ENCODE measurements around the gene CHIT1.

The CHIT1 gene

DNA sequence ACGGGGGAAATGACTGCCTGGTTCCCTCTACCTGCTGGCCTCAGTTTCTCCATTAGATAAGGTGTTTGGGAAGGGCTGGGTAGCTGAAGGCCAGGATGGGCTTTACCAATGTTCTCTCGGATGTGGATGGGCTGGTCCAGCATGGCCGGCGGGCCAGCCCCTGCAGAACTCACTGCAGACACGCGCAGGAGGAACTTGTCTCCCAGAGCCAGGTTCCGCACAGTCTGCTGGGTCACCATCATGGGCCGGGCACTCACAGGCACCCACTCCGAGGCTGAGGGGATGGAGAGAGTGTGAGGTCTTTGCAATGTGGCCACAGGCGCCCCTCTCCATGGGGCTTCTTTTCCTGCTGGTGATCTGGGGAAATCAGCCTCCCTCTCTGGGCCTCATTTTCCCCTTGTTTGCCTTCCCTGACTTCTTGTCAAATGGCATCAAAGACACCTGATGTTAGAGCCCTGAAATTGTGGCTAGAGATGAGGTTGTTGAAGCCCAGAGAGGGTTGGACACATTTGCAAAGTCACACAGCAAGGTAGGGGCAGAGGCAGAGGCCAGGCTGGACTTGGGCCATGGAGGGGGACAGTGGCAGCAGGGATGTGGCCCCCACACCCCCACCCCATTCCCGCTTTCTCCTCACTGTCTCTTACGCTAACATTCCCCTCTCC is 55.0 kb downstream of the CHIT1 start:
- no peak for DNase-seq (ENCODE audit: low spot score)

DNA sequence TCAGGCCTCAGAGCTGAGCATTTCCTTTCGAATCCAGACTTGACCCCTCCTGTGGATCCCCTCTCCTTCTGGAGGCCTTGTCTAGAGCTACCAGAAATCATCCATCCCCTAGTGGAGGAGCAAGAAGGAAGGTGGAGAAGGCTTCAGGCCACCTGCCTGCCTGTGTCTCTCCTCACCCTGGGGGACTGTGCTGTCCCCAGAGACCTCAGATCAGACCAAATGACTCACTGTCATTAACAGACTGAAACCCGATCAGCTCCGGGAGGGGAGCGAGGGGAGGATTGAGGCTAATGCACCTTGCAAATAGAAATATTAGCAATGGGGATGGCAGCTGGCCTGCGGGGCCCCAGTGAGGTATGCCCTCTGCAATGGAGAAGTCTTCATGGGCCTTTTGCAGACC is 55.9 kb downstream of the CHIT1 start:
- peak; percentile 9 for DNase-seq (ENCODE audit: low spot score)

DNA sequence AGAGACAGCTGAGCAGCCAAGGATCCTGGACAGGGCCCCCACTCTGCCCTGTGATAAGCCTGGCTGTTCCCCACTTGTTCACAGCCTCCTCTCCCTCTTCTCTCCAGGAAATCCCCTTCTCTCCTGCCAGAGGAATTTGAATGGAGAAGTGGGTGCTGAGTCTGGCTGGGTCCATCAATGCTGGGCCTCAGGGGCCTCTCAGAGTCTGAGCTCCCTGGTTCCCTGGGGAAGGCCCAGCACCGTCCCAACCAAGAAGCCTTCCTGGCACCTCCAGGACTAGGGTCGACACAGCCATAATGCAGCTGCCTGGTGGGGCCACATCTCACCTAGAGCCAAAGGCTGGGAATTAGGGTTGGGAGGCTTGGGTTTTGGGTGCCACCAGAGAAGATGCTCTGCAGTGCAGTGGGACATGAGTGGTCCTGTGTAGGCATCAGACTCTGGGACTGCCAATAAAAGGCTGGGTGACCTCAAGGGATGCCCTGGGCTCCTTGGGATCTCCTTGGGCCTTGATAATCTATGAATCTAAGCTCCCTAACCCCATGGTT is 56.4 kb downstream of the CHIT1 start:
- no peak for DNase-seq (ENCODE audit: low spot score)

DNA sequence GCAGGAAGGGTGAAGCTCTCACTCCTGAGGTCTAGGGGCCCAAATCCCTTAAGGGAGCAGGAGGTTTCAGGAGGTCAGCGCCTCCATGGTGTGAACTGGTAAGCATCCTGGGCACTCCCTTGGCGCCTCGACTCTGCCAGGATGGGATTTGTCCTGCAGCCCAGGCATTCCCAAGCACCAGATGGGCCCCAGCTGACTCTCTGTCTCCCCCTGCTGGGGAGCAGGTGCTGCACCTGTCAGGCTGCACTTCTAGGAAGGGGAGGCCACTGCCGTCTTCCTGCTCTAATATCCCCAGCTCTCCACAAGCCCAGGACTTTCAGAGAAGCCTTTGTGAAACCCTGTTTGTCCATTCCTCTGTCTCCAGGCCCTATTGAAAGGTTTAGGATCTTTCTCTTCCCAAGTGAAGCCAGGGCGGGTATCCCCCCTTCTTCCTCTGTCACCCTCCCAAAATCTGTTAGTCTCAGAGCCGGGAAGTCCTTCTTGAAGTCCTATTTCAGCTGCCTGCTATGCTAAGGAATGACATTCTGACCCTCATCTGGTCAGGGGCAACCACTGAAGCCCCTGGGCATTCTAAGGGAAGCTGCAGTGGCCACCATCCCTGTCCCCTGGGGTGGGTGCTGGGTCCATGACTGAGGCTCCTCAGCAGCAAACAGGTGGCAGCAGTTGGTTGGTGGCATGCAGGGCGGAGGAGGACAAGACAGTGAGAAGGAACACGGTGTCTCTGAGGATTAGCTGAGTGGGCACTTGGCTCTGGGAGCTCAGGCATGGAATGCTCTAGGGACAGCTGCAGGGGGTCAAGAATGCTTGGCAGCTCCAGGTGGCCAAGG is 57.1 kb downstream of the CHIT1 start:
- DNase-seq (ENCODE audit: low spot score) = peak; percentile 74

DNA sequence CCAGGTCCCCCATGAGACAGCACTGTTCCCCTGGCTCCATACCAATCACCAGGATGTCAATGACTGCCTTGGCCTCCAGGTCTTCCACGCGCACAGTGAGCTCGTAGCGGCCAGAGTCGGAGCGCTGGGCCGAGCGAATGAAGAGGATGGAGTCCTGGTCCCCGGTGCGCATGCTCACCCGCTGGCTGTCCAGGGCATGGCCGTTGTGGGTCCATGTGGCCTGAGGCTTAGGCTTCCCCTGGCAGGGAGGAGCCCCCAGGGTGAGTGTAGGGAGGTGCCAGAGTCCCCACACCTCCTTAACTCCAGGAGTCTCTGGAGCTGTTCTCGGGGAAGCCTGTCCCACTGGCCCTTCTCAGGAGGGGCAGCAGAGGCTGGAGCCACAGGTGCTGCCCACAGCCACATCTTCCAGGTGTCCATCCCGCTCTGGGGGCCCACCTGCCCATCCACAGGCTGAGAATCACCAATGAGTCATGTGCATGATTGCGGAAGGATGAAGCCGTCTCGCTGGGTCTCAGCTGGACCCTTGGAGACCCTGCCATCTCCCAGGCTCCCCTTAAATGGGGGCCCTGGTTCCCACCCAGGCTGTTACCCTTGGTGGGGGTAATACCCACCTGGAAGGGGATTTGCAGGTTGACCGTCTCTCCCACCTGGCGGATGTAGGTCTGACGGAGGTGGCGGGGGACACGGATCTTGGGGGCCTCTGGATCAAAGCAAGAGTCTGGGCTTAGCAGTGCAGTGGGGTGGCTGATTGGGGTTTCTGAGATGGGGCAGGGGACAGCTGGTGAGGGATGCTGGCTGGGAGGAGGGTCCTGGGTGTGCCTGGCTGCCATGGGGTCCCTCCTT is 57.9 kb downstream of the CHIT1 start:
- no peak for DNase-seq (ENCODE audit: low spot score)

DNA sequence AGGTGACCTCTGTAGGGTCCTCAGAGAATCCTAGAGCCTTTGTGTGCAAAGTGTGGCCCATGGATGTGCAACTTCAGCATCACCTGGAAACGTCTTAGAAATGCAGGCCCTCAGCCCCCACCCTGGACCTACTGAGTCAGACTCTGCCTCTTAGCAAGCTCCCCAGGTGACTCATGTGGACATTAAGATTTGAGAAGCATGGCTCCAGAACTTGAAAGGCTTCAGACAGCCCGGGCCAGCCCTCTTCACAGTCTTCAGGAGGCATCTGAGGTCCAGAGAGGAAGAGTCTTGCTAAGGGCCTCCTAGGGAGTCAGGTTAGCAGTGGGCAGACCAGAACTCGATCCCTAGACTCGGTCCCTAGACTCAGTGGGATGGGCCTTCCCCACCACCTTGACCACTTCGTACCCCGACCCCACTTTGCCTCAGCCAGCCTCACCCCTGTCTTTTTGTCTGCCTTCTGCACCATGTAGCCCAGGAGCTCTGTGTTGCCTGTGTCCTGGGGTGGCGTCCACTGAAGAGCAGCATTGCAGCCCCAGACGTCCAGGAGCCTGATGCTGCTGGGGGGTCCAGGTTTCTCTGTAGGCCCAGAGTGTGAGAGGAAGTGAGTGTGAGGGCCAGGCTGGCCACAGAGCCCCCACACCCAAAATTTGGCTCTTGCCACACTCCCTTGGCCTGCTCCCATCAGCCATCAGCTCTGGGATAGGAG is 58.7 kb downstream of the CHIT1 start:
- peak; percentile 58 for DNase-seq (ENCODE audit: low spot score)

DNA sequence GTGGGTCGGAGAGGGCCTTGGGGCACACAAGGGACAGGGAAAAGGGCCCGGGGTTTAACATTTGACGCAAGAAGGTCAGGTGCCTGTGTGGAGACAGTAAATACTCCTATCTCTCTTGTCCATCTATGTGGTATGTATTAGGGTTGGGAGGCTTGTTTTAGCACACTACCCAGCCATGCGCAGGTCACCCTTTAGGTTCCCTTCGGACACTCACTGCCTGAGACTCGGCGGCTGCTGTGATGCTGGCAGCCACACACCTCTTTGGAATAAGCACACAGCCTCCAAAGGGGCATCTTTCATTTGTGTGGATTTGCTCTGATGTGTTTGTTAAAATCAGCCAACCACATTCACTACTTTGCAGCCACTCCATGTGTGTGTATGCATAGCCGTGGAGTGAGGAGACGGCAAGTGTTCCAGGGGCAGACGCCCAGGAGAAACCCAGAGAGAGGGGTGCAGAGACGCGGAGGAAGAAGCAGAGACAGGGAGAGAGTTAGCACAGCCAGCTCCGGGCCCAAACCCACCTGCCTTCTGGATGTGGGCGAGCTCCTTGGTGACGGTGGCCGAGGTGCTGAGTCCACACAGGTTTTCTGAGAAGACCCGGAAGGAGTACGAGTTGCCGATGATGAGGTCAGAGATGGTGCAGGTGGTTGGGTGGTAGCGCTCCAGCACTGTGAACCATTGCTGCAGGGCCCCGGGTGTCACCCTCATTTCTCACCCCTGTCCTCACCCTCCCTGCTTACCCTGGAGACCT is 59.5 kb downstream of the CHIT1 start:
- no peak for DNase-seq (ENCODE audit: low spot score)

DNA sequence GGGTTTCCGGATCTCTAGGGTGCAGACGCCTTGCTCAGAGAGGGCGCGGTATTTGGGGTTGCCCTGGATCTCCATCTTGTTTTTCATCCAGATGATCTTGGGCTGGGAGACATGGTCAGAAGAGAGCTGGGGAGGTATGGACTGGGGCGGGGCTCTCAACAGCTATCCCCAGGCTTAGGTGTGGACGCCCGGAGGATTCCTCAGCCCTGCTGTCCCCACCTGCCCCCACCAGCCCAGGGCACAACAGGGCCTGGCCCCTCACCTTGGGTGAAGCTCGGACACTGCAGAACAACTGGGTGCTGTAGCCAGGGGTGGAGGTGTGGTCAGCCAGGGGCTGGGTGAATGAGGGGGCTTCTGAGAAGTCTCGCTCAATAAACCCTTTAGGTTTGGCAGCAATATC is 60.5 kb downstream of the CHIT1 start:
- DNase-seq (ENCODE audit: low spot score) = no peak

DNA sequence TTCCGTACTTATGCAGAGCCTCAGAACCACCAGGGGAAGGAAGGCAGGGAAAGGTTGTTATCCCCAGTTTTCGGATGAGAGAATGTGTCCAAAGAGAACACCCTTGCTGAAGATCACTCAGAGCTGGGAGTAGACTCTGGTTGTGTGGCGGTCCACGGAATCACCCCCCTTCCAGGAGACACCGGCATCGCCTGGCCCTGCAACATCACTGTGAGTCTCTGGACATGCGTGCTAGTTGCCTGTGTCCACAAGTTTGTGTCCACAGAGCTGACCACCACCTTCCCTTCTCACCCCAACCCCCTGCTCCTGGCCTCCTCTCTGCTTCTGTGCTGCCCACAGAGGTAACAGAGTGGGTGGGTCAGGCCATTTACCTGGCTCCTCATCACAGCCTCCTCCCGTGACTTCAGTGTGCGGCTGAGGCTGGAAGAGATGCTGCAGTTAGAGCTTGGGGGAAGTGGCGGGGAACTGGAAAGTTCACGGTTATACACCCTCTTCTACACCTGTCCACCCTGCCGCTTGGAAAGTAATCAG is 61.2 kb downstream of the CHIT1 start:
- no peak for DNase-seq (ENCODE audit: low spot score)

DNA sequence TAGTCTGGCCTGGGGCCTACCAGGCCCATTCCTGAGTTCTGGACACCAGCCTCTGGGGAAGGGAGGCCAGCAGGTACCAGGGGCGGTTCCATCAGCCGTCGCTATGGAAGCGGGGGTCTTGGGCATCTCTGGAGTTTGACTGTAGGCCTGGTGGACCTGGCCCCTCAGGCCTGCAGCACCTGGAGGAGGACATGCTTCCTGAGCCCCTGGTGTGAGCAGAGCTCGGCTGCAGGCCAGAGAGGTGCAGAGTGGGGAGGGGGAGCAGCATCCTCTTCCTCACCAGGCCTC is 61.6 kb downstream of the CHIT1 start:
- DNase-seq (ENCODE audit: low spot score) = no peak

DNA sequence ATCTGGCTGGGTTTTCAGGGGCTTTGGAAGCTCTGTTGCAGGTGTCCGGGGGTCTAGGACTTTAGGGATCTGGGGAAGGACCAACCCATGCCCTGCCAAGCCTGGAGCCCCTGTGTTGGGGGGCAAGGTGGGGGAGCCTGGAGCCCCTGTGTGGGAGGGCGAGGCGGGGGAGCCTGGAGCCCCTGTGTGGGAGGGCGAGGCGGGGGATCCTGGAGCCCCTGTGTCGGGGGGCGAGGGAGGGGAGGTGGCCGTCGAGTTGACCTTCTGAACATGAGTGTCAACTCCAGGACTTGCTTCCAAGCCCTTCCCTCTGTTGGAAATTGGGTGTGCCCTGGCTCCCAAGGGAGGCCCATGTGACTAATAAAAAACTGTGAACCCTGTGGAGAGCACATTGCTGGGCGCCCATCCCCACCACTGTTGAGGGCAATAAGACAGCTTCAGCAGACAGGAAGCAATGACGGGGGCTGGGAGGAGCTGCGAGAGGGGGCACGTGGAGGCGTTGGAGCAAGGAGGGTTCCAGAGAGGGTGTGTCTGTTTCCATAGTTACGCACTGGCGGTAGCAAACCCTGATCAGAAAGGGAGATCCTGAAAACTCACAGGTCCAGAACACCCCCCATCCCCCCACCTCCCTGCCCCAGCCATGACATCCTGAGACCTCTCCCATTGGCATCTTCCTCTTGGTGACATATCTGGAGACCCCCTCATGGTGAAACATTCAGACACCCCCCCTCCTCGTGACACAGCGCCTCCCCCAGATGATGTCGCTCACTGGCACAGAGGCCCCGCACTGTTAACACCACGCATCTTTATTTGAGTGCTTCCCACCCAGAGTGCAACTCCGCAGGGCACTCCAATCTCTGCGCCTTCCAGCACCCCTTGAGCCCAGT is 62.2 kb downstream of the CHIT1 start:
- peak; percentile 58 for DNase-seq (ENCODE audit: low spot score)

DNA sequence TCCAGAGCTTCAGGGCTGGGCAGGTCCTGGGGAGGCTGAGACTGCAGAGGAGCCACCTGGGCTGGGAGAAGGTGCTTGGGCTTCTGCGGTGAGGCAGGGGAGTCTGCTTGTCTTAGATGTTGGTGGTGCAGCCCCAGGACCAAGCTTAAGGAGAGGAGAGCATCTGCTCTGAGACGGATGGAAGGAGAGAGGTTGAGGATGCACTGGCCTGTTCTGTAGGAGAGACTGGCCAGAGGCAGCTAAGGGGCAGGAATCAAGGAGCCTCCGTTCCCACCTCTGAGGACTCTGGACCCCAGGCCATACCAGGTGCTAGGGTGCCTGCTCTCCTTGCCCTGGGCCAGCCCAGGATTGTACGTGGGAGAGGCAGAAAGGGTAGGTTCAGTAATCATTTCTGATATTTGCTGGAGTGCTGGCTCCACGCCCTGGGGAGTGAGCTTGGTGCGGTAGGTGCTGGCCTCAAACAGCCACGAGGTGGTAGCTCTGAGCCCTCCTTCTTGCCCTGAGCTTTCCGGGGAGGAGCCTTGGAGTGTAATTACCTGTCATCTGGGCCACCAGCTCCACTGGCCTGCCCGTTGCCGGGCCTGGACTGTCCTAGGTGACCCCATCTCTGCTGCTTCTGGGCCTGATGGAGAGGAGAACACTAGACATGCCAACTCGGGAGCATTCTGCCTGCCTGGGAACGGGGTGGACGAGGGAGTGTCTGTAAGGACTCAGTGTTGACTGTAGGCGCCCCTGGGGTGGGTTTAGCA is 63.1 kb downstream of the CHIT1 start:
- peak; percentile 32 for DNase-seq (ENCODE audit: low spot score)

Measured in kidney tubule cell (primary cell).